NCI-H345 treated with DMSO at 0.1 percent for 48 hours (cell line): ENCODE data around the gene LDB3.
"Not testable (repeated sequence)": the region's sequence is repeated elsewhere in the genome, so short reads cannot be mapped to it uniquely, and the experiment has no call there.

Experiments used
- DNase-seq: peaks from one replicate; lab custom pipeline; 2025; ENCODE audit not compliant: unreplicated experiment; lab: John Stamatoyannopoulos, UW

Gene LDB3

DNA sequence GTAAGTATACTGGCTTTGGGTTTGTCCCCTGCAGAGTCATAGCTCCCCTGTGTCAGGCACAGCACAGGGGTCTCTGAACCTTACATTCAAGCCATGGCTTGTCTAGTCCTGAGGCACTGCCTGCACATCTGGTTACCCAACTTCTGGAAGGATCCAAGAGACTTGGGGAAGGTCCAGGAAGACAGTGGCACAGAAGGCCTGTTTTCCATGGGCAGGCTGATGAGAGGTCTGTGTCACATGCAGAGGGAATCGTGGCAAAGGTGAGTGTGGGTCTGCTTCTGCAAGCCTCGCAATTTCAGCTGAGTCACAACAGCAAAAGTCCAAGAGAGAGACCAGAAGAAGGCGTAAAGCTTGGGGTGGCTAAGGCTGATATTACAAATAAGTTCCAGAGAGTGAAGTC lies 59.7 kb downstream of the LDB3 start:
- DNase-seq, result no peak

DNA sequence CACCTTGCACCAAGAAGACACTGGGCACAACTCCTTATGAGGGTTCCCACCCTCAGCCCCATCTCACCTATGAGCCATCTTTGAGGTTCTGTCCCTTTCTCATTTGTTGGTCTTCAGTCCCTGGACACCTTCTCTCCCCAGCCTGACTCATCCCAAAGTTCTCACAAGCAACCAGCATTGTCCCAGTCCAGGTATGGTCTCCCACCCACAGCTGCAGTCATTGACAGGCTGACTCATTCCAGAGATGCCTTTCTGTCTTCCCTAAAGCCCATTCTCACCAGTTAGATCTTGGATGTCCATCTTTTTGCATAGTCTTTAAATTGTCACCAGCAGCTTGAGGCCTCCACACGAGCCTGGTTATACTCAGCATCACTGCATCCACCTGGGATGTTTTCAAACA lies 61.4 kb downstream of the LDB3 start:
- no peak for DNase-seq

- DNase-seq, result peak; percentile 9
Measured at GRCh38 chr10:86730227-86730626, 61.9 kb downstream of the LDB3 start.

- no peak for DNase-seq
Measured at GRCh38 chr10:86732771-86733170, 64.5 kb downstream of the LDB3 start.

GRCh38 chr10:86733260-86733671 lies 65.0 kb downstream of the LDB3 start:
- DNase-seq, result no peak

DNA sequence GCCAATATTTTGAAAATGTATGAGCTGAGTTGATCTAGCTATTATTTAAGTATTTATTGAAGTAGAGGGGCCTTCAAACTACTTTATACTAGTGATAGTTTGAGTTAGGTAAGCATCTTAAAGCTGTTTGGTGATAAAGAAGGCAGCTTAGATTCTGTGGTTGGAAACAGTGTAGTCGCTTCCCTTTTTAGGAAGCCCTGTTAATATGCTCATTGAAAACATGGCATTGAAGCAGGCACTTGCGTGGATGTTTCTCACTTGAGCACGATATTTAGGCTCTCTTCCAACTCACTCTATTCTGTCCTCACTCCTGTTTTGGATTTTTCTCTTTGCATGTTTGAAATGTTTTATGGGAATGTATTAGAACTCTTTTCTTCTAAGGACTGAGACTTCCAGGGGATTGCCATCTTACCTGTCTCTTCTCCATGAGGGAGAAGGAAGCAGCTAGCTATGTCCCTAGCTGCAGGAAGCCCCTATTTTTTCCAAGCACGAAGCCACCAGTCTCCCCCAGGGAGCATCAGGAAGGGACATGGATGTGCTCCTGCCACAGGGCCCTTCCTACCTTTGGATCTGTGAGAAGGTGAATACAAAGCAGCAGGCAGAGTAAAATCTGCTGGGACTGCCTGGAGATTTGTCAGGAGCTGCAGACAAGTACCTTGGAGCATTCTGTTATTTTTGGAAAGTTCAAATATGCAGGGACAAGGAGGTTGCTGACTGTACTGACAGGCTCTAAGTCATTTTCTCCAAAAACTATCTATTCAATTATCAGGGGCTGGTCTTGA lies 66.1 kb downstream of the LDB3 start:
- DNase-seq, result no peak

DNA sequence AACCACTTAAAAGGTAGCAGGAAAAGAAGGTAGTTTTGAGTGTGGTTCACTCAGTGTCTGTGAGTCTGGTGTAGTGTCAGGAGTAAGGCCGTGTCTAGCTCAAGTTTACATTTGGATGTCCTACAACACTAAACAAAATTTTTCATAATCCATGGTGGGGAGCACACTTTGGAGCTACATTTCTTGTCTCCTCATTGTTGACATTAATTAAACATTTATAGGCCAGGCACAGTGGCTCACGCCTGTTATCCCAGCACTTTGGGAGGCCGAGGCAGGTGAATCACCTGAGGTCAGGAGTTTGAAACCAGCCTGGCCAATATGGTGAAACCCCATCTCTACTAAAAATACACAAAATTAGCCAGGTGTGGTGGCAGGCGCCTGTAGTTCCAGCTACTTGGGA lies 67.0 kb downstream of the LDB3 start:
- not testable (repeated sequence) for DNase-seq

GRCh38 chr10:86742230-86742629 lies 73.9 kb downstream of the LDB3 start:
- no peak for DNase-seq

DNA sequence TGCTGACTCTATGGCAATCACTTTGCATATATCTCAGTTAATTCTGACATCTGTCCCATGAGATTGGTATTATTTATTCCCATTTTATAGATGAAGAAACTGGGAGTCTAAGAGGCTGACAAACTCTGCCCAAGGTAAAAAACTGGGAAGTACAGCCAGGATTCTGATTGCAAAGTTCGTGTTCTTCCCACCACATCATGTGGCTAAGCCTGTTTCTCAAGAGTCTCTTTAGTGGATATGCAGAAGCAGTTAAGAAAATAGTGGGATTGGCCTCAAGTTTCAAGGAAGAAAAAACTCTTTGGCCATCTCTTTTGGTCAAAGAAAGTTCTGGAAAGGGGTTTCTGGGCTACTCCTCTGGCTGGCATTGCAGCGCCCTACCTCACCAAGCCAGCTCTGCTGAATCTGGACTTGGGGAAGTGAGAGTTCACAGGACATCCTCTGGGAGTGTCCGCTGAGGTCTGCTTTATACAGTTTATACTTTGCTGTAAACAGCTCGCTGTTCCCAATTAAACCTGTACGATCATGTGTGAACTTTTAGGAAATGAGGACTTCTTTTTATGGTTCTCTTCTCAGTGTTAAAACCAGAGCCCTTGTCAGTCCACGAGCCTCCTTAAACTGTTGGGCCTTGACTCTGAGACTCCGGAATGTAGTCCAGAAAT lies 75.9 kb downstream of the LDB3 start:
- DNase-seq, result no peak

- no peak for DNase-seq
Measured at GRCh38 chr10:86747796-86748581, 79.7 kb downstream of the LDB3 start.

GRCh38 chr10:86749854-86750253 lies 81.5 kb downstream of the LDB3 start:
- no peak for DNase-seq

- DNase-seq, result no peak
Measured at GRCh38 chr10:86751477-86751876, 83.2 kb downstream of the LDB3 start.

DNA sequence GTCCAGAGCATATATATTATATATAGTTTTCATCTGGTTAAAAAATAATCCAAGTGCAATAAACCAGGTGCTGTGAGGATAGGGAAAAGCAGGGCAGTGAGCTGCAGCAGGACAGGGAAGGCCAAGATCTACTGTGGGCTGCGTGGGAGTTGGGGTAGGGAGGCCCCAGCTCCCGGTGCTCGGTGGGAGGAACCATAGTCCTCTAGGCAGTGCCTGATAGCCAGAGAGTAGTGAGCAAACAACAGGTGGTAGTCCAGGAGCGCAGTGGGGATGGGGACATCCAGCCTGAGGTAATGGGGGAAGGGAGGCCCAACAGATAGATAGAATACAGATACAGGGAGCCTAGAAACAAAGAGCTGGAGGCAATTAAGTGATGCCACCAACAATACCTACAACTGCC lies 84.0 kb downstream of the LDB3 start:
- DNase-seq, result no peak

DNA sequence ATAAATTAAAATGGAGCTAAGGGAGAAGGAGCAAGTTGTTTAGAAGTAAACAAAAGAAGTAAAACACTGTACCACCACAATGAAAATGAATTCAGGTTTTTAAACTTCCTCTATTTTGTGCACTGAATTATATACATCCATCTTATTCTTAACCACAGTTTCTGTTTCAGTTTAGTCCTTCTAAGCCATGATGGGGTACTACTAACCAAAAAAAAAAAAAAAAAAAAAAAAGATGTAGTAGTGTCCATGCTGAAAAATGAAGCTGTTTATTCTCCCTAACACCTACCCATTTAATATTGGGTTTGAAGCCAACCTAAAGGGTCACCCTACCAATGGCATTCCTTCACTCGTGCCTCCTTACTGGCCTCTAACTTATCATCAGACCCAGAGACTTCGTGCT lies 84.7 kb downstream of the LDB3 start:
- DNase-seq, result no peak

DNA sequence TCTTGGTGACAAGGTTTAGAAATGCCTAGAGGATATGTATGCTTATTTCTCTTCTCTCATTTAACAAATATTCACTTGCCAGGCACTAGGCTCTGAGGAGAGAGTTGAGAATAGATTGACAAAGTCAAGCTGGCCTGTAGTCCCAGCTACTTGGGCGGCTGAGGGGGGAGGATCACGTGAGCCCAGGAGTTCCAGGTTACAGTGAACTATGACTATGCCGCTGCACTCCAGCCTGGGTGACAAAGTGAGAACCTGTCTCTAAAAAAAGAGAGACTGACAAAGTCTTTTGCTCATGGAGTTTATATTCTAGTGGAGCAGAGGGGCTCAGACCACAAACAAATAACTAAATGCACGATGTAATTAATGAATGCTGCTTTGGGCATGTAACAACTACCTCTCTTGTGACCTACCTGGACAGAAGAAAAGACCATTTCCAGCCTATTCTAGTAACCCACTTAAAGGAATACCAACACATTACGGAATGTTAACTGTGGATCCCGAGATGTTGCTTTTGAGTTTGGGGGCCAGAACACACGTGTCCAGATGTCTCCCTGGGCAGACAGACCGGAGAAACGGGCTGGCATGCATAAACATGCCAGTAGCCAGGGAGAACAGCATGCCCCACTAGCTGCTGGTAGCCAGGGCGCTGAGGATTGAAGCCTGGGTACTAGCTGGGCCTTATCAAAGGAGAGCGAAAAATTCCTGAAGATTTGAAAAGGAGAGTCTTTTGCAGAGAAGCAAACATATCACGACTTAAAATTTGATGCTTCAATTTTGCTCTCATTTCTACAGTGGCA lies 85.5 kb downstream of the LDB3 start:
- DNase-seq, result no peak

DNA sequence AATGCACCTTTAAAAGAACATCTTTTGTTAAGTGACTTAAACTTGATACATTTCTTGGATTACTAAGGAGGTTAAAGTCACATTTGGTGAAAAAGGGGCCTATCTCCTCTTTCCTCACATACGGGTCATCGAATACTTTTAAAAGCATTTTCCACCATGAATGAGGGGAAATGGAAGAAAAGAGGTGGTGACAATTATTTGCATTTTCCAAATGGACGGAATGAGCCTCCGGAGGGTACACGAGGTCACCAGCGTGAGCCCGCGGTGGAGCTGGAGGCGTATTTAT lies 87.1 kb downstream of the LDB3 start:
- DNase-seq, result no peak

- DNase-seq, result peak; percentile 72
Measured at GRCh38 chr10:86755740-86756510, 87.6 kb downstream of the LDB3 start.

GRCh38 chr10:86756511-86757112 lies 88.3 kb downstream of the LDB3 start, which contains the start of gene BMPR1A:
TSS of gene BMPR1A (plus strand) at chr10:86756619. CDS start at chr10:86876019, 119,400 bp downstream.
- DNase-seq, result no peak

DNA sequence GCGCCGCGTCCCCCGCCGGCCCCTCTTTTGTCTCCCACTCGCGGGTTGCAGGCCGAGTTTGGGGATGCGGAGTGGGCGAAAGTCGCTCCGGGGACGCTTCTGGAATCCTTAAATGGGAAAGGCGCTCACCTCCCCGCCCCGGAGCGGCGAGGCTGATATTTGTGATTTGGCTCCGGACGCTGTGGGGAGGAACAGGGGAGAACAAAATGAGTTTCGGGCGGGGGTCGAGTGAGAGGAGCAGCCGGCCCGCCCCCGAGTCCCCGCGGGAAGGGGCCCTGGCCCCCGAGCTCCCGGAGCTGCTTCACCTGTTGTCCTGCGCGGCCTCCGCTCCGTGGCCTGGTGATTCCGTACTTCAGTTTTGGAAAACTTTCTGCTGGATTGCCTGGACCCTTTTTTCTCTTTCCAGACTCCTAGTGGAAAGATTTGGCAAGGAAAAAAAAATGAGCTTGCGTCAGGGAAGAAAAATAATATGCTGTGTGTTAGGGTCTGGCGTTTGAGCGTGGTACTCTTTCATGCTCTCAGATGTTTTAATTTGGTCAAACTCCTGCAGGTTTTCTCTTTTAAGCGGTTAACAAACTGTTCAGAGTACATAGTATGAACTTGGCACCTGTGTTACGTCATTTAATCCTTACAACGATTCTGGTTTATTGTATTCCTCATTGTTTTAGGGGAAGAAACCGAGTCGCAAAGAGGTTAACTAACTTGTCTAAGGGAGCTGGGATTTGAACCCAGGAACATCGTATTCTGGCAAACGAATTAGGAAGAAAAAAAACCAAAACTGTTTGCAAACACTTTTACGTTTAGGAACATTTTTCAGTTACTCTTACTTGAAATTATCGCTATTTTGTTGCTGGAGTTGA lies 89.0 kb downstream of the LDB3 start:
- DNase-seq, result no peak
